ENCODE measurements around the gene CFAP299. TPM values are rescaled to one million over a fixed set of nuclear protein-coding genes. Genes with fewer than 3 reads are reported as not detected.
"Not testable (repeated sequence)": the region's sequence is repeated elsewhere in the genome, so short reads cannot be mapped to it uniquely, and the experiment has no call there.

CFAP299 gene
- polyA plus RNA-seq (2013): 0.03 TPM

- Histone ChIP-seq H3K36me3 (ENCODE audit: control insufficient read depth in 4 of 4, insufficient read depth in 4 of 4, low read length in 3 of 4) (no peaks in the 10 kb centered on the region), H3K4me1 (ENCODE audit: control extremely low read depth in 1 of 4, control insufficient read depth in 4 of 4, insufficient read depth in 4 of 4, low read length in 3 of 4) (peaks cover 5 to 15% (median 12%) of the 10 kb centered on the region in 4 experiments), H3K4me3 (ENCODE audit: control insufficient read depth in 1 of 7, extremely low read depth in 1 of 7, insufficient read depth in 4 of 7, low read depth in 2 of 7, low read length in 6 of 7) (peak within 1 kb of the TSS; percentile 52 to 91 (median 81)), H3K27ac (ENCODE audit: insufficient read depth in 1 of 2, low read depth in 1 of 2, low read length in 2 of 2, poor library complexity in 1 of 2, severe bottlenecking in 2 of 2) (peak within 1 kb of the TSS in 1 of 2 experiments; percentile 36), H3K9me3 (ENCODE audit: control extremely low read depth in 1 of 5, control insufficient read depth in 4 of 5, insufficient read depth in 2 of 5, low read depth in 1 of 5, low read length in 4 of 5) (no peaks in the 10 kb centered on the region), H3K27me3 (replicated peaks in 2 of 5; ENCODE audit: control insufficient read depth in 4 of 5, insufficient read depth in 5 of 5, low read length in 4 of 5) (peaks cover 0 to 7% (median 0%) of the 10 kb centered on the region in 5 experiments)
- CTCF ChIA-PET: interaction anchor here (0.8 to 1.8 kb wide), 8 partner anchors 12 to 1383 kb away, joined by 3 to 5 read pairs (median 4); no protein-coding TSS in a partner anchor
- DNase-seq: peak; percentile 85 to 90 (median 89)
- WGBS (ENCODE audit: insufficient coverage): 0% methylated on average over 23 of the region's 49 CpGs
- POLR2A ChIA-PET: interaction anchor here (0.6 kb wide), 1 partner anchor 710 kb away, joined by 3 read pairs; no protein-coding TSS in a partner anchor
These were observed at the start of gene CFAP299 for GRCh38 chr4:80335554-80336358. Gene CFAP299 (plus strand): TSS chr4:80335730.

- H3K9me3 ChIP-seq (ENCODE audit: control extremely low read depth in 1 of 5, control insufficient read depth in 4 of 5, insufficient read depth in 2 of 5, low read depth in 1 of 5, low read length in 4 of 5): no peaks in the 10 kb centered on the region
- H3K4me1 ChIP-seq (ENCODE audit: control extremely low read depth in 1 of 4, control insufficient read depth in 4 of 4, insufficient read depth in 4 of 4, low read length in 3 of 4): no peaks in the 10 kb centered on the region
- DNase-seq: no peak
- no peak overlapping the region for H3K4me3 ChIP-seq (ENCODE audit: control insufficient read depth in 1 of 7, extremely low read depth in 1 of 7, insufficient read depth in 4 of 7, low read depth in 2 of 7, low read length in 6 of 7)
- H3K27me3 ChIP-seq (replicated peaks in 2 of 5; ENCODE audit: control insufficient read depth in 4 of 5, insufficient read depth in 5 of 5, low read length in 4 of 5): no peaks in the 10 kb centered on the region
- H3K27ac ChIP-seq (ENCODE audit: insufficient read depth in 1 of 2, low read depth in 1 of 2, low read length in 2 of 2, poor library complexity in 1 of 2, severe bottlenecking in 2 of 2): no peak overlapping the region
- ChIA-PET CTCF (no interaction called here), POLR2A (no interaction called here)
- WGBS (ENCODE audit: insufficient coverage): 82% methylated on average over 7 of the region's 7 CpGs
- no peaks in the 10 kb centered on the region for H3K36me3 ChIP-seq (ENCODE audit: control insufficient read depth in 4 of 4, insufficient read depth in 4 of 4, low read length in 3 of 4)
These were observed 49.1 kb upstream of the CFAP299 start for GRCh38 chr4:80286451-80286850.

GRCh38 chr4:80290665-80291064 lies 44.9 kb upstream of the CFAP299 start:
- DNase-seq: not testable (repeated sequence)

GRCh38 chr4:80294206-80294605 lies 41.3 kb upstream of the CFAP299 start:
- DNase-seq: no peak
- Histone ChIP-seq H3K4me1 (ENCODE audit: control extremely low read depth in 1 of 4, control insufficient read depth in 4 of 4, insufficient read depth in 4 of 4, low read length in 3 of 4) (no peaks in the 10 kb centered on the region), H3K9me3 (ENCODE audit: control extremely low read depth in 1 of 5, control insufficient read depth in 4 of 5, insufficient read depth in 2 of 5, low read depth in 1 of 5, low read length in 4 of 5) (no peaks in the 10 kb centered on the region), H3K27me3 (replicated peaks in 2 of 5; ENCODE audit: control insufficient read depth in 4 of 5, insufficient read depth in 5 of 5, low read length in 4 of 5) (peaks cover 0 to 4% (median 0%) of the 10 kb centered on the region in 5 experiments), H3K36me3 (ENCODE audit: control insufficient read depth in 4 of 4, insufficient read depth in 4 of 4, low read length in 3 of 4) (no peaks in the 10 kb centered on the region), H3K27ac (ENCODE audit: insufficient read depth in 1 of 2, low read depth in 1 of 2, low read length in 2 of 2, poor library complexity in 1 of 2, severe bottlenecking in 2 of 2) (no peak overlapping the region), H3K4me3 (ENCODE audit: control insufficient read depth in 1 of 7, extremely low read depth in 1 of 7, insufficient read depth in 4 of 7, low read depth in 2 of 7, low read length in 6 of 7) (no peak overlapping the region)
- WGBS (ENCODE audit: insufficient coverage): 100% methylated on average over 2 of the region's 2 CpGs
- ChIA-PET POLR2A (no interaction called here), CTCF (interaction anchor here (1.1 kb wide), 1 partner anchor 26 kb away, joined by 3 read pairs; no protein-coding TSS in a partner anchor)

More at GRCh38 chr4:80290665-80291064, 44.9 kb upstream of the CFAP299 start:
- POLR2A ChIA-PET; CTCF ChIA-PET; H3K36me3 ChIP-seq (ENCODE audit: control insufficient read depth in 4 of 4, insufficient read depth in 4 of 4, low read length in 3 of 4); H3K4me1 ChIP-seq (ENCODE audit: control extremely low read depth in 1 of 4, control insufficient read depth in 4 of 4, insufficient read depth in 4 of 4, low read length in 3 of 4); H3K4me3 ChIP-seq (ENCODE audit: control insufficient read depth in 1 of 7, extremely low read depth in 1 of 7, insufficient read depth in 4 of 7, low read depth in 2 of 7, low read length in 6 of 7); H3K27ac ChIP-seq (ENCODE audit: insufficient read depth in 1 of 2, low read depth in 1 of 2, low read length in 2 of 2, poor library complexity in 1 of 2, severe bottlenecking in 2 of 2); H3K9me3 ChIP-seq (ENCODE audit: control extremely low read depth in 1 of 5, control insufficient read depth in 4 of 5, insufficient read depth in 2 of 5, low read depth in 1 of 5, low read length in 4 of 5); H3K27me3 ChIP-seq (replicated peaks in 2 of 5; ENCODE audit: control insufficient read depth in 4 of 5, insufficient read depth in 5 of 5, low read length in 4 of 5): not testable (repeated sequence)
- no CpG with 5 or more reads among the region's 2 CpGs for WGBS (ENCODE audit: insufficient coverage)

- POLR2A ChIA-PET: no interaction called here
- 94% methylated on average over 3 of the region's 3 CpGs for WGBS (ENCODE audit: insufficient coverage)
- H3K9me3 ChIP-seq (ENCODE audit: control extremely low read depth in 1 of 5, control insufficient read depth in 4 of 5, insufficient read depth in 2 of 5, low read depth in 1 of 5, low read length in 4 of 5): no peaks in the 10 kb centered on the region
- H3K4me3 ChIP-seq (ENCODE audit: control insufficient read depth in 1 of 7, extremely low read depth in 1 of 7, insufficient read depth in 4 of 7, low read depth in 2 of 7, low read length in 6 of 7): no peak overlapping the region
- H3K27me3 ChIP-seq (replicated peaks in 2 of 5; ENCODE audit: control insufficient read depth in 4 of 5, insufficient read depth in 5 of 5, low read length in 4 of 5): peaks cover 0 to 4% (median 0%) of the 10 kb centered on the region in 5 experiments
- H3K36me3 ChIP-seq (ENCODE audit: control insufficient read depth in 4 of 4, insufficient read depth in 4 of 4, low read length in 3 of 4): no peaks in the 10 kb centered on the region
- CTCF ChIA-PET: no interaction called here
- no peaks in the 10 kb centered on the region for H3K4me1 ChIP-seq (ENCODE audit: control extremely low read depth in 1 of 4, control insufficient read depth in 4 of 4, insufficient read depth in 4 of 4, low read length in 3 of 4)
- no peak for DNase-seq
- H3K27ac ChIP-seq (ENCODE audit: insufficient read depth in 1 of 2, low read depth in 1 of 2, low read length in 2 of 2, poor library complexity in 1 of 2, severe bottlenecking in 2 of 2): no peak overlapping the region
These were observed 40.2 kb upstream of the CFAP299 start for GRCh38 chr4:80295336-80295735.

- H3K36me3 ChIP-seq (ENCODE audit: control insufficient read depth in 4 of 4, insufficient read depth in 4 of 4, low read length in 3 of 4): no peaks in the 10 kb centered on the region
- H3K27ac ChIP-seq (ENCODE audit: insufficient read depth in 1 of 2, low read depth in 1 of 2, low read length in 2 of 2, poor library complexity in 1 of 2, severe bottlenecking in 2 of 2): no peak overlapping the region
- POLR2A ChIA-PET: no interaction called here
- peaks cover 0 to 4% (median 0%) of the 10 kb centered on the region in 5 experiments for H3K27me3 ChIP-seq (replicated peaks in 2 of 5; ENCODE audit: control insufficient read depth in 4 of 5, insufficient read depth in 5 of 5, low read length in 4 of 5)
- no peak overlapping the region for H3K4me3 ChIP-seq (ENCODE audit: control insufficient read depth in 1 of 7, extremely low read depth in 1 of 7, insufficient read depth in 4 of 7, low read depth in 2 of 7, low read length in 6 of 7)
- DNase-seq: no peak
- CTCF ChIA-PET: no interaction called here
- no peaks in the 10 kb centered on the region for H3K9me3 ChIP-seq (ENCODE audit: control extremely low read depth in 1 of 5, control insufficient read depth in 4 of 5, insufficient read depth in 2 of 5, low read depth in 1 of 5, low read length in 4 of 5)
- H3K4me1 ChIP-seq (ENCODE audit: control extremely low read depth in 1 of 4, control insufficient read depth in 4 of 4, insufficient read depth in 4 of 4, low read length in 3 of 4): no peaks in the 10 kb centered on the region
- 100% methylated on average over 4 of the region's 5 CpGs for WGBS (ENCODE audit: insufficient coverage)
These were observed 39.7 kb upstream of the CFAP299 start for GRCh38 chr4:80295826-80296225.

- DNase-seq: no peak
- ChIA-PET POLR2A (no interaction called here), CTCF (no interaction called here)
- no peaks in the 10 kb centered on the region for H3K4me1 ChIP-seq (ENCODE audit: control extremely low read depth in 1 of 4, control insufficient read depth in 4 of 4, insufficient read depth in 4 of 4, low read length in 3 of 4)
- no peak overlapping the region for H3K4me3 ChIP-seq (ENCODE audit: control insufficient read depth in 1 of 7, extremely low read depth in 1 of 7, insufficient read depth in 4 of 7, low read depth in 2 of 7, low read length in 6 of 7)
- H3K27ac ChIP-seq (ENCODE audit: insufficient read depth in 1 of 2, low read depth in 1 of 2, low read length in 2 of 2, poor library complexity in 1 of 2, severe bottlenecking in 2 of 2): no peak overlapping the region
- no peaks in the 10 kb centered on the region for H3K36me3 ChIP-seq (ENCODE audit: control insufficient read depth in 4 of 4, insufficient read depth in 4 of 4, low read length in 3 of 4)
- 100% methylated on average over 1 of the region's 4 CpGs for WGBS (ENCODE audit: insufficient coverage)
- H3K27me3 ChIP-seq (replicated peaks in 2 of 5; ENCODE audit: control insufficient read depth in 4 of 5, insufficient read depth in 5 of 5, low read length in 4 of 5): peaks cover 0 to 3% (median 0%) of the 10 kb centered on the region in 5 experiments
- H3K9me3 ChIP-seq (ENCODE audit: control extremely low read depth in 1 of 5, control insufficient read depth in 4 of 5, insufficient read depth in 2 of 5, low read depth in 1 of 5, low read length in 4 of 5): no peaks in the 10 kb centered on the region
These were observed 33.6 kb upstream of the CFAP299 start for GRCh38 chr4:80301884-80302283.
